Activated T-helper 1 cell treated with anti-CD3 and anti-CD28 coated beads, Interleukin-12 subunit alpha, Interleukin-12 subunit beta, Interleukin-2, Interleukin-4 antibody, amounts not matched to agents 30 ng/mL and 10 ng/mL and 1 ng/mL, durations not matched to agents 14 hours and 24 hours and 36 hours (primary cell): ENCODE measurements around the gene PRRG1. TPM values are rescaled to one million over a fixed set of nuclear protein-coding genes. Genes with fewer than 3 reads are reported as not detected.
"Not testable (repeated sequence)": the region's sequence is repeated elsewhere in the genome, so short reads cannot be mapped to it uniquely, and the experiment has no call there.

Source experiments
- DNase-seq: peaks from one replicate; pipeline ENCODE4 v3.0.0; 2021; ENCODE audit warnings: low spot score
- H3K27ac Mint-ChIP-seq: one replicate; pipeline ENCODE4 v1.8.0; 2021; ENCODE audit warnings: mild to moderate bottlenecking, mixed read lengths
- H3K27me3 Mint-ChIP-seq: one replicate; pipeline ENCODE4 v1.8.0; 2022; ENCODE audit warnings: mild to moderate bottlenecking, moderate library complexity, mixed read lengths; ENCODE audit not compliant: insufficient read depth
- H3K36me3 Mint-ChIP-seq: one replicate; pipeline ENCODE4 v1.8.0; 2021; ENCODE audit warnings: low read depth, mixed read lengths
- H3K4me1 Mint-ChIP-seq: one replicate; pipeline ENCODE4 v1.8.0; 2021; ENCODE audit warnings: low read depth, mixed read lengths
- H3K4me3 Mint-ChIP-seq: one replicate; pipeline ENCODE4 v1.8.0; 2021; ENCODE audit warnings: mild to moderate bottlenecking, moderate library complexity, mixed read lengths
- H3K9me3 Mint-ChIP-seq: one replicate; pipeline ENCODE4 v1.8.0; 2021; ENCODE audit warnings: mixed read lengths
- intact Hi-C: fragments of 100-400 bp; cut with micrococcal nuclease; formaldehyde crosslinking; loops from one replicate; pipeline ENCODE4 v1.15.1; 2024
- total RNA-seq: library from RNA; stranded (reverse); gene quantifications from 2 replicates; pipeline ENCODE4 v1.2.3, GENCODE V29; 2022

Gene PRRG1
- not detected in 2 replicates for total RNA-seq

DNA sequence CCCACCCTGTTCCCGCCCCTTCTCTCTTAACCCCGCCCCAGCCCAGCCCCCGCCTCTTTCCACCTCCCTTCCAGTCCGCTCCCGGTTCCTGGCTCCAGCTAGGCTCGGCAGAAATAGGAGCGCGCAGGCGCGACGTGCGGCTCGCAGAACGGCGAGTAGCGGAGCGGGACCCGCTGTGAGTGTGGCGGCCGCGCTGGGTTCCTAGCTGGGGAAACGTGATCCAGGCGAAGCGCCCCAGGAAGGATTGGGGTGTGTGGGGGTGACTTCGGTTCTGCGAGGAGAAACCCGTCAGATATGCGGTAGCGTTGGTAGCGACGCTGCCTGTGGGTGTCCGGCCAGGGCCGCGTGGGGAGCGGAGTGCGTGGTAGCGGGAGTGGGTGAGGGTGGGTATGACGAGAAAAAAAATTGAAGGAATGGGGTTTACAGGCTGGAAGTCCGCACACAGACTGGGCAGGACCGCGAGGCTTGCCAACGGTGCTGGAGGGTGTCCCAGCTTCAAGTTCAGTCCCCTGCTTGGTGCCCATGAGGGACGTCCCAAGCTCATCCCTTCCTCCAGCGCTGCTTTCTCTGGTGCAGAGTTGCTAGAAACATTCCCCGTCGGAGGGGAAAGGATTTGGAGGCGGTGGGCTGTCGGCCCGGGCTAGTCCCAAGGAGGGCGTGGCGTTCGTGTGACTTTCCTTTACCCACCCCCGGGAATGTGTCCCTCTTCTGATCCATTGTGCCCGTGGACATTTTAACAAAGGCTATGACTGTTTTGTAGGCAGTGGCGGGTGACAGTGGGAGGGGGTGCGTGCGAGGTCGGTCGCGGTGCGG, at the start of gene PRRG1:
TSS of gene PRRG1 (plus strand) at position 144 of the 813 bp plus-strand sequence. CDS start 56,886 bp downstream, outside the sequence.
- Mint-ChIP-seq H3K36me3 (no peaks in the 10 kb centered on the region), H3K27ac (no peak within 1 kb of the TSS), H3K4me1 (no peaks in the 10 kb centered on the region), H3K9me3 (no peaks in the 10 kb centered on the region), H3K27me3 (peaks cover 24% of the 10 kb centered on the region), H3K4me3 (no peak within 1 kb of the TSS)
- intact Hi-C loops, result no loop called here
- DNase-seq, result no peak

DNA sequence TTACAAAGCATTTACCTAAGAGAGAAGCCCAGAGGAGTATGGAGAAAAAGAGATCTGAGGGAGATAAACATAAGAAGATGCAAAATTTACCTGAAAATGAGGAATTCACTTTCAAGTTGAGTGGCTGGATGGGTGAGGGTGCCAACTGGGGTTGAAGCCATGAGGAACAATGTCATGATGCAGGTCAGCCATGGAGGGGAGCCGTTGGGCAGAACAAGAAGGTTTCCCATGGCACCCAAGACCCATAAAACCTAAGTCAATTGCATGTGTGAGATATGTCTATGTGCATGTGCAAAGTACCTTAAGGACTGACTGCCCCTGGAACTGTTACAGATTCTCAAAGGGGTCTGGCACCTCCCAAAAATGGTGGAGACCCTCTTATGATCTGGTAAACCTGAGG, 46.6 kb upstream of the PRRG1 start:
- DNase-seq, result no peak

DNA sequence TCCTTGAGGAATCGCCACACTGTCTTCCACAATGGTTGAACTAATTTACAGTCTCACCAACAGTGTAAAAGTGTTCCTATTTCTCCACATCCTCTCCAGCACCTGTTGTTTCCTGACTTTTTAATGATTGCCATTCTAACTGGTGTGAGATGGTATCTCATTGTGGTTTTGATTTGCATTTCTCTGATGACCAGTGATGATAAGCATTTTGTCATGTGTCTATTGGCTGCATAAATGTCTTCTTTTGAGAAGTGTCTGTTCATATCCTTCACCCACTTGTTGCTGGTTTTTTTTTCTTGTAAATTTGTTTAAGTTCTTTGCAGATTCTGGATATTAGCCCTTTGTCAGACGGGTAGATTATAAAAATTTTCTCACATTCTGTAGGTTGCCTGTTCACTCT, 43.9 kb upstream of the PRRG1 start:
- intact Hi-C loops, H3K27ac Mint-ChIP-seq, H3K27me3 Mint-ChIP-seq, H3K4me3 Mint-ChIP-seq, DNase-seq, H3K4me1 Mint-ChIP-seq, H3K9me3 Mint-ChIP-seq, H3K36me3 Mint-ChIP-seq: not testable (repeated sequence)

More for the DNA sequence above, 46.6 kb upstream of the PRRG1 start:
- no peak overlapping the region for H3K27ac Mint-ChIP-seq
- intact Hi-C loops, result no loop called here
- H3K4me3 Mint-ChIP-seq, result no peak overlapping the region
- no peaks in the 10 kb centered on the region for H3K4me1 Mint-ChIP-seq
- no peaks in the 10 kb centered on the region for H3K27me3 Mint-ChIP-seq
- H3K9me3 Mint-ChIP-seq, result no peaks in the 10 kb centered on the region
- H3K36me3 Mint-ChIP-seq, result no peaks in the 10 kb centered on the region

DNA sequence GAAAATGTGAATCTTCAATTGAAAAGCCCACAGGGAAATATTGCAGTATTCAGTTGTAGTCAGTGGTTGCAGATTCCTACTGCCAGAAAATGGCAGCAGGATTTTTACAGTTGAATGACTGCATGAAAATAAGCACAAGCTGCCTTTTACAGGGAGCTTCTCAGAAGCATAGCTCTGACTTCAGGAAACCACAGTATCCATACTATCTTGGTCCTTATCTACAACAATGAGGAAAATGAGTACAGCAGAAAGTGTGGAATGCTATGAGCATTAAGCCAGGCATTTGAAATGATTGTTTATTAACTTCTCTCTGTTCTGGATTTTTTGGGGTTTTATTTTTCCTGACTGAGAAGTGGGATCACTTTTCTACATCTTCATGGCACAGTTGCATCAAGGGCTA, 34.6 kb upstream of the PRRG1 start:
- H3K4me3 Mint-ChIP-seq, result no peak overlapping the region
- no peaks in the 10 kb centered on the region for H3K9me3 Mint-ChIP-seq
- no peaks in the 10 kb centered on the region for H3K4me1 Mint-ChIP-seq
- H3K27me3 Mint-ChIP-seq, result peaks cover 2% of the 10 kb centered on the region
- H3K27ac Mint-ChIP-seq, result no peak overlapping the region
- H3K36me3 Mint-ChIP-seq, result no peaks in the 10 kb centered on the region
- DNase-seq, result no peak
- intact Hi-C loops, result no loop called here

DNA sequence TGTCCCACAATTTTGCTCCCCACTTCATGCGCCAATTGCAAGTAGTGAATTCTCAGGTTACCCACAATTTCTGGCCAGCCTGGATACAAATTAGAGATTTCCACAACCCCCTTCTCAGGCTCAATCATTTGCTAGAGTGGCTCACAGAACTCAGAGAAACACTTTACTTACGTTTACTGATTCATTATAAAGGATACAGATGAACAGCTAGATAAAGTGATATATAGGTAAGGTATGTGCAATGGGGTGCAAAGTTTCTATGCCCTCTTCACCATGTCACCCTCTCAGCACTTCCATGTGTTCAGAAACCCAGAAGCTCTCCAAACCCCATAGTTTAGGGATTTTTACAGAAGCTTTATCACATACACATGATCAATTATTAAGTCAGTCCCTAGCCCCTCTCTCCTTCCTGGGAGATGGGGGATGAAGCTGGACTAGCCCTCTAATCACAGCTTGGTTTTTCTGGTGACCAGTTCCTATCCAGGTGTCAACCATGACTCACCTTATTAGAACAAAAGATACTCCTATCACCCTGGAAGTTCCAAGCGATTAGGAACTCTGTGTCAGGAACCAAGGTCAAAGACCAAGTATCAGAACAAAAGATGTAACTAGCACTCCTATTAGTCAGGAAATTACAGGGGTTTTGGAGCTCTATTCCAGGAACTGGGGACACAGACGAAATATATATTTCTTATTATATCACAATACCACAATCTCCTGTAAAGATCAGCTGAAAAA, 33.5 kb upstream of the PRRG1 start:
- Mint-ChIP-seq H3K27ac (no peak overlapping the region), H3K4me3 (no peak overlapping the region), H3K36me3 (no peaks in the 10 kb centered on the region), H3K9me3 (no peaks in the 10 kb centered on the region), H3K27me3 (peaks cover 2% of the 10 kb centered on the region), H3K4me1 (no peaks in the 10 kb centered on the region)
- intact Hi-C loops, result no loop called here
- no peak for DNase-seq

DNA sequence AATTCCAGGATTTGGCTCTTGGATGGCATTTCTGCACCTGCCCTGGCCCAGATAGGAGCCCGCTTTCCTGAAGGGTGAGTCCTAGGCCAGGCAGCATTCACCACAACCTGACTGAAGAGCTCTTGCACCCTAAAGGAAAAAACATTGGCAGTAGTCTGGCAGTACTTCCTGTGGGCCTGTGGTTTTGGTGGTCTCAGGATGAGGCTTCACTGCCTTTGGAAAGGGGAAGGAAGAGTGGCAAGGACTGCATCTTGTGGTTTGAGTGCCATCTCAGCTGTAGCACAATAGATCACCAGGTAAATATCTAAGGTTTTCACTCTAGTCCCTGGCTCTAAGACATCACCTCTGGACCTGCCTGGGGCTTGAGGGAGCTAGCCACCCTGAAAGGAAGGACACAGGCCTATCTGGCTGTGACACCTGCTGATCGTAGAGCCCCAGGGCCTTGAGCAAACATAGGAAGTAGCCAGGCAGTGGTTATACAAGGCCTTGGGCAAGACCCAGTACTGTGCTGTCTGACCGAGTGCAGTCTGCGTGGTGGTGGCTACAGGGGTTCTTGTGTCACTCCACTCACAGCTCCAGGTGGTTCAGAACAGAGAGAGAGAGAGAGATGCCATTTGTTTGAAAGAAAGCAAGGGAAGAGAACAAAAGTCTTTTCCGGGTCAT, 28.5 kb upstream of the PRRG1 start:
- intact Hi-C loops, result no loop called here
- Mint-ChIP-seq H3K36me3 (no peaks in the 10 kb centered on the region), H3K27me3 (peaks cover 3% of the 10 kb centered on the region), H3K4me3 (no peak overlapping the region), H3K9me3 (no peaks in the 10 kb centered on the region), H3K4me1 (no peaks in the 10 kb centered on the region), H3K27ac (no peak overlapping the region)
- no peak for DNase-seq

DNA sequence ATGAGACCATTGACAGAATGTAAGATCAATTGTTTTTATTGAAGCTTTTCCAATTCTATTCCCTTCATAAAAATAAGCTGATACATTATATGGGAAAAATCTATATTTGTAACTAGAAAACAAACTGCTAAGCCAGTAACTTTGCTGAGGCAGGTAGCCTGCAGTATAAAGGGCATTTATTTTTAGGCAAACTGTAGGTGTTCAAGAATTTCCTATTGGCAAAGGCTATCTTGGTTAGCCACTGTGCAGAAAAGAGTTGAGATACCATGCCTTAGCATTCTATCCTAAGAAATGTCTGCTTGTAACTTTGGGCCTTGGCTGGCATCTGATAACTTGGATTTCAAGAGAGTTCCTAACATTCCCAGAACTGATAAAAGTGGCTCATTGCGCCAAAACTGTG, 18.5 kb upstream of the PRRG1 start:
- H3K9me3 Mint-ChIP-seq, result no peaks in the 10 kb centered on the region
- intact Hi-C loops, result no loop called here
- H3K36me3 Mint-ChIP-seq, result no peaks in the 10 kb centered on the region
- DNase-seq, result no peak
- H3K27me3 Mint-ChIP-seq, result no peaks in the 10 kb centered on the region
- H3K4me1 Mint-ChIP-seq, result no peaks in the 10 kb centered on the region
- no peak overlapping the region for H3K27ac Mint-ChIP-seq
- H3K4me3 Mint-ChIP-seq, result no peak overlapping the region

DNA sequence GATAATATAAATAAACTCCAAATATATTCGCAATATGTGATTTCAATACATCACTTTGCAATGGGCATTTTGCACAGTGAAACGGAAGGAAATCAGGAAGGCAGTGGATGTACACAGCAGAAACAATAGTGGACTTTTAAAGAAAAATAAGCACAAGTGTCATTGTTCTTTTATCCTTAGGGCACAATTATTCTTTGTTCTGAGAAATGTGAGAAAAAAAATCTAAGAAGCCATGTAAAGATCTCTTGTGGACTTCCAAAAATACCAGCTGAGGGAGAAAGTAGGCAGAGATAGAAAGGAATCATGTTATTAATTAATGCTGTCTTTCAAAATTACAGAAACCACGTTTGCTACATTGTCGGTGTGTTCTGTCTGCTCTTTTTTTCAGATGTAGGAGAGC, 17.6 kb upstream of the PRRG1 start:
- H3K4me3 Mint-ChIP-seq, result no peak overlapping the region
- no peaks in the 10 kb centered on the region for H3K9me3 Mint-ChIP-seq
- no peak for DNase-seq
- H3K27ac Mint-ChIP-seq, result no peak overlapping the region
- H3K27me3 Mint-ChIP-seq, result peaks cover 2% of the 10 kb centered on the region
- H3K36me3 Mint-ChIP-seq, result no peaks in the 10 kb centered on the region
- intact Hi-C loops, result no loop called here
- no peaks in the 10 kb centered on the region for H3K4me1 Mint-ChIP-seq

DNA sequence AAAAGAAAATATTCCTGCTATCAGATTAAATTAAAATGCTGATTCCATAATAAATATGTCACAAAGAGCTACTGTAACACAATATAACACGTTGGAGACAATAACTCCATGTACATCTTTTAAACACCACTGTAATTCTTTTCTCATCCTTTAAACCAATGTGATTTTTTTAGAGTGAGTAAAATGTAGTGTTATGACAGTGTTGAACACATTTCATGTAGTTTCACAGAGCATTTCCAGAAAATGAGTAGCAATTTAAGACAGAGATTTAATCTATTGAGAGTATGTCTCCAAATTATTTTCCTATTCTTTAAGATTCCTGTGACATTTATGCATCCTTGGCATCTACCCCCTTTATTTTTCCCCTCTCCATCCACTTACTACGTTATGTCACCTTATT, 17.1 kb upstream of the PRRG1 start:
- peaks cover 2% of the 10 kb centered on the region for H3K27me3 Mint-ChIP-seq
- no peaks in the 10 kb centered on the region for H3K9me3 Mint-ChIP-seq
- no peaks in the 10 kb centered on the region for H3K36me3 Mint-ChIP-seq
- no peak overlapping the region for H3K4me3 Mint-ChIP-seq
- H3K27ac Mint-ChIP-seq, result no peak overlapping the region
- no peak for DNase-seq
- intact Hi-C loops, result no loop called here
- no peaks in the 10 kb centered on the region for H3K4me1 Mint-ChIP-seq

DNA sequence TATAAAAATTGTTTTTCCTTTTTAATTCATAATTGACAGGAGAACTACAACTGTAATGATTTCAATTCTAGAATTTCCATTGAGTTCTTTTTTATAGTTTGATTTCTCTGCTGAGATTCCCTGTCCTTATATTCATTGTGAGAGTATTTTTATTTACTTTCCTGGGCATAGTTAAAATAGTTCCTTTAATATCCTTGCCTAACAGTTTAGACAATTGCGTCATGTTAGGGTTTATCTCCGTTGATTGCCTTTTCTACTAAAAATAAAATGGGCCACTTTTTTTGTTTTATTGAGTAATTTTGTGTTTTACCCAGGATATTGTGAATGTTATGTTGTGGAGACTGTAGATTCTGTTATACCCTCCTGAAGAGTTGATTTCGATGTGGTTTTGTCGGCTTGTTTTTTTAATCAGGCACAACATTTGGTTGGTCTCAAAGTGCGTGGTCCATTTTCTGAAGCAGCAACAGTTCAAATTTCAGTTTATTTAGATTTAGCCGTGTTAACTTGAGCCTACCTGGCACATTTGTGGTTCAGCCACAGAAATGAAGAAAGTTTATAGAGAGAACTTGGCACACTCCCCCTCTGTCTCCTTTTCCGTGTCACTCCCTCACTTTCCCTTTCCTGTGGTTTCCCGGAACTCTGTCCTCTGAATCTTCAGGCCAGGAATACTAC, 16.0 kb upstream of the PRRG1 start:
- Mint-ChIP-seq H3K36me3 (no peaks in the 10 kb centered on the region), H3K9me3 (no peaks in the 10 kb centered on the region), H3K4me3 (no peak overlapping the region), H3K4me1 (no peaks in the 10 kb centered on the region), H3K27ac (no peak overlapping the region), H3K27me3 (peaks cover 2% of the 10 kb centered on the region)
- DNase-seq, result no peak
- intact Hi-C loops, result no loop called here

DNA sequence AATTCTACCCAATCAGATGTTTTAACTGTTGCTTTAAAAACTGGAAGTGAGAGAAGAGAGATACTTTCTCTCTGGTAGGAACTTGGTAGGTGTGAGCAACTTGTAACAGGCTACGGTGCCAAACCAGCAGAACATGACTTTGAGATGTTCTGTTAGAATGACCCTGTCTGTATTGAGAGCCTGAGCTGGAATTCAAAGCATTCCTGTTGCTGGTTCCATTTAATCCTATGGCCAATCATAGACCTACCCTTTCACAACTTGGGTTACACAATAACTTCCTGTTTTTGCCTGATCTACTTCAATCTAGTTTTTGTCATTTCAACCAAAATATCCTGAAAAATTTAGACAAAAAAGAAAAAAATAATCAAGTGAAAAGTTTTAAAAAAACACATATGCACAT, 1.7 kb upstream of the PRRG1 start:
- H3K27me3 Mint-ChIP-seq, result peaks cover 24% of the 10 kb centered on the region
- H3K4me1 Mint-ChIP-seq, result no peaks in the 10 kb centered on the region
- no peak for DNase-seq
- intact Hi-C loops, result no loop called here
- H3K9me3 Mint-ChIP-seq, result no peaks in the 10 kb centered on the region
- no peak overlapping the region for H3K4me3 Mint-ChIP-seq
- H3K36me3 Mint-ChIP-seq, result no peaks in the 10 kb centered on the region
- H3K27ac Mint-ChIP-seq, result no peak overlapping the region

DNA sequence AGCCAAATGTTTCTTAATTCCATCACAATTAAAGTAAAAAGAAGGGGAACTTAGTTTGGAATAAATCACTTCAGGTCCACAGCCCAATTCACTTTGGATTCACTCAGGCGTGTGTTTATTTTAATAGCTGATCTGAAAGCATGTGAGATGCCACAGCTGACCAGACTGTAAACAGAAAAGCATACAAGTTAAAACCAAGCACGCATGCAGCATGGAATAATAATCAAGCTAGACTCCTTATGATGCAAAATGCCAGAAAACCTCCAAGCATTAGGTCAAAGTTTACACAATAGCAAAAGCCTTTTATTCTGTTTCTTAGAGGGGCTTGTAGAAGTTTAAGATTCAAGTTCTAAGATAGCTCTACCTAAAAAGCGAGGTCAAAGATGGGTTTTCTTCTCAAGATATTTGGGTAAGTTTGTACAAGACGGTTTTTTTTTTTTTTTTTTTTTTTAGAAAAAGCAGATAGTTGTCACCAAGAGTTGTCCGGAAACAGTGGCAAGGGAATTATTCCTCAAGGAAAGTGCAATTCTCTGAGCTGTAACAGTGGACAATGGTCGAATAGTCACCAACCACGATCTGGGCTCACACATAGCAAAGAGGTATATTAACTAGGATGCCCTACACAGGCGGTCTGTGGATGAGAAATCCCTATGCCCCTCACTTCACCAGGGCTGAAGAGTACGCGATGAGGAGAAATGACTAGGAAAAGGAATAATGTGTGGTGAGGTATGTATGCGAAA, 763 bp upstream of the PRRG1 start:
- no peak overlapping the region for H3K27ac Mint-ChIP-seq
- DNase-seq, result no peak
- no peaks in the 10 kb centered on the region for H3K36me3 Mint-ChIP-seq
- H3K4me3 Mint-ChIP-seq, result no peak overlapping the region
- intact Hi-C loops, result no loop called here
- H3K27me3 Mint-ChIP-seq, result peaks cover 24% of the 10 kb centered on the region
- H3K4me1 Mint-ChIP-seq, result no peaks in the 10 kb centered on the region
- no peaks in the 10 kb centered on the region for H3K9me3 Mint-ChIP-seq
